DOHH2 (cell line): ENCODE results near the gene DMXL2.

ENCODE experiments used
- H3F3A ChIP-seq: fragments of 200-600 bp; sonication (generic), shearing (Covaris generic); 2 replicates; pipeline ENCODE4 v1.6.0; 2016; ENCODE audit warnings: antibody characterized with exemption, mild to moderate bottlenecking; ENCODE audit not compliant: control insufficient read depth, insufficient read depth
- H3K27ac ChIP-seq: fragments of 200-600 bp; sonication (generic); 2 replicates; pipeline ENCODE4 v1.5.1; 2014; ENCODE audit warnings: low read depth, mild to moderate bottlenecking, low read length, moderate library complexity
- H3K27me3 ChIP-seq: fragments of 200-600 bp; sonication (generic); 2 replicates; pipeline ENCODE4 v1.6.1; 2014; ENCODE audit warnings: mild to moderate bottlenecking, low read length, mixed read lengths; ENCODE audit not compliant: control insufficient read depth
- H3K36me3 ChIP-seq: fragments of 200-600 bp; sonication (generic); 2 replicates; pipeline ENCODE4 v1.6.1; 2014; ENCODE audit warnings: mild to moderate bottlenecking, low read length, moderate library complexity, mixed read lengths; ENCODE audit not compliant: control insufficient read depth
- H3K4me1 ChIP-seq: fragments of 200-600 bp; sonication (generic); 2 replicates; pipeline ENCODE4 v1.6.1; 2014; ENCODE audit warnings: mild to moderate bottlenecking, low read length, mixed read lengths; ENCODE audit not compliant: control insufficient read depth
- H3K4me2 ChIP-seq: fragments of 200-600 bp; sonication (generic); 2 replicates; pipeline ENCODE4 v1.6.0; 2014; ENCODE audit warnings: mild to moderate bottlenecking, low read length, moderate library complexity
- H3K4me3 ChIP-seq: fragments of 200-600 bp; sonication (generic); 2 replicates; pipeline ENCODE4 v1.5.1; 2014; ENCODE audit warnings: mild to moderate bottlenecking, low read length, mixed read lengths
- H3K79me2 ChIP-seq: fragments of 200-600 bp; sonication (generic); 2 replicates; pipeline ENCODE4 v1.6.1; 2014; ENCODE audit warnings: mild to moderate bottlenecking, low read length, mixed read lengths; ENCODE audit not compliant: control insufficient read depth
- H3K9me2 ChIP-seq: fragments of 200-600 bp; sonication (generic); replicated peaks from 2 replicates; pipeline ENCODE4 v1.6.1; 2014; ENCODE audit warnings: mild to moderate bottlenecking, low read length, mixed read lengths; ENCODE audit not compliant: control insufficient read depth
- H3K9me3 ChIP-seq: fragments of 200-600 bp; sonication (generic); 2 replicates; pipeline ENCODE4 v1.6.1; 2014; ENCODE audit warnings: antibody characterized with exemption, low read length, mixed read lengths; ENCODE audit not compliant: control insufficient read depth, insufficient read depth
- H4K20me1 ChIP-seq: fragments of 200-600 bp; sonication (generic); 2 replicates; pipeline ENCODE4 v1.6.0; 2014; ENCODE audit warnings: low read depth, mild to moderate bottlenecking, antibody characterized with exemption, low read length, moderate library complexity; ENCODE audit not compliant: control insufficient read depth, insufficient read depth
- EZH2phosphoT487 ChIP-seq: fragments of 200-600 bp; sonication (generic); IDR thresholded peaks from 2 replicates; pipeline ENCODE4 v1.6.1; 2017; ENCODE audit warnings: borderline replicate concordance, mild to moderate bottlenecking, antibody characterized with exemption, low read length, moderate library complexity, mixed read lengths
- TF ChIP-seq, protein P1 (sequence below): fragments of 200-600 bp; sonication (generic); IDR thresholded peaks from one replicate; pipeline ENCODE4 v1.5.1; 2014; ENCODE audit warnings: antibody characterized with exemption, mild to moderate bottlenecking, low read depth, low read length; ENCODE audit not compliant: poor library complexity, severe bottlenecking

The DMXL2 gene

DNA sequence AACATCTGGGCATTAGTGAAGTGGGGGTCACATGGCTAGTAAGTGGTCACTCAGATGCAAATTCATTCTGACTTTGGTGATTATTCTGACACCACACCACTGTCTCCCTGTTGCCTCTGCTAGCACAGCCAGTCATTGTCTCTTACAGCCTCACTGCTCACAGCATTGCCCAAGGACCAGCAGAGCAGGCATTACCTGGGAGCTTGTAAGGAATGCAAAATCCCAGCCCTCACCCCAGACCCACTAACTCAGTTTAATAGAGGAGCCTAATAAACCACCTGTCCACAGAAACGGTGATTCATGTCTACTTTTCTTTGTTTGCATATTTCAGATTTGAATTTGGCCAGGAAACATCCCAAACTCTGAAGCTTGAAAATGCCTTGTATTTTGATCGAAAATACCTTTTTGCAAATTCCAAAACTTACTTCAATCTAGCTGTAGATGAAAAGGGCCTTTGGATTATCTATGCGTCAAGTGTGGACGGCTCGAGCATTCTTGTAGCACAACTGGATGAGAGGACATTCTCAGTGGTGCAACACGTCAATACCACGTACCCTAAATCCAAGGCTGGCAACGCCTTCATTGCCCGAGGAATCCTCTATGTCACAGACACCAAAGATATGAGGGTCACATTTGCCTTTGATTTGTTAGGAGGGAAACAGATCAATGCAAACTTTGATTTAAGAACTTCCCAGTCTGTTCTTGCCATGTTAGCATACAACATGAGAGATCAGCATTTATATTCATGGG is 218.4 kb downstream of the DMXL2 start:
- Histone ChIP-seq H3K4me3 (no peak overlapping the region), H4K20me1 (no peaks in the 10 kb centered on the region), H3K79me2 (no peaks in the 10 kb centered on the region), H3K27me3 (peaks cover 25% of the 10 kb centered on the region), H3K36me3 (no peaks in the 10 kb centered on the region), H3K4me2 (no peak overlapping the region), H3F3A (no peaks in the 10 kb centered on the region), H3K9me2 (no peaks in the 10 kb centered on the region), H3K9me3 (no peaks in the 10 kb centered on the region), H3K4me1 (no peaks in the 10 kb centered on the region), H3K27ac (no peak overlapping the region)
- TF ChIP-seq EZH2phosphoT487 = no peak
- TF ChIP-seq, protein P1, sequence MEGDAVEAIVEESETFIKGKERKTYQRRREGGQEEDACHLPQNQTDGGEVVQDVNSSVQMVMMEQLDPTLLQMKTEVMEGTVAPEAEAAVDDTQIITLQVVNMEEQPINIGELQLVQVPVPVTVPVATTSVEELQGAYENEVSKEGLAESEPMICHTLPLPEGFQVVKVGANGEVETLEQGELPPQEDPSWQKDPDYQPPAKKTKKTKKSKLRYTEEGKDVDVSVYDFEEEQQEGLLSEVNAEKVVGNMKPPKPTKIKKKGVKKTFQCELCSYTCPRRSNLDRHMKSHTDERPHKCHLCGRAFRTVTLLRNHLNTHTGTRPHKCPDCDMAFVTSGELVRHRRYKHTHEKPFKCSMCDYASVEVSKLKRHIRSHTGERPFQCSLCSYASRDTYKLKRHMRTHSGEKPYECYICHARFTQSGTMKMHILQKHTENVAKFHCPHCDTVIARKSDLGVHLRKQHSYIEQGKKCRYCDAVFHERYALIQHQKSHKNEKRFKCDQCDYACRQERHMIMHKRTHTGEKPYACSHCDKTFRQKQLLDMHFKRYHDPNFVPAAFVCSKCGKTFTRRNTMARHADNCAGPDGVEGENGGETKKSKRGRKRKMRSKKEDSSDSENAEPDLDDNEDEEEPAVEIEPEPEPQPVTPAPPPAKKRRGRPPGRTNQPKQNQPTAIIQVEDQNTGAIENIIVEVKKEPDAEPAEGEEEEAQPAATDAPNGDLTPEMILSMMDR = no peak

DNA sequence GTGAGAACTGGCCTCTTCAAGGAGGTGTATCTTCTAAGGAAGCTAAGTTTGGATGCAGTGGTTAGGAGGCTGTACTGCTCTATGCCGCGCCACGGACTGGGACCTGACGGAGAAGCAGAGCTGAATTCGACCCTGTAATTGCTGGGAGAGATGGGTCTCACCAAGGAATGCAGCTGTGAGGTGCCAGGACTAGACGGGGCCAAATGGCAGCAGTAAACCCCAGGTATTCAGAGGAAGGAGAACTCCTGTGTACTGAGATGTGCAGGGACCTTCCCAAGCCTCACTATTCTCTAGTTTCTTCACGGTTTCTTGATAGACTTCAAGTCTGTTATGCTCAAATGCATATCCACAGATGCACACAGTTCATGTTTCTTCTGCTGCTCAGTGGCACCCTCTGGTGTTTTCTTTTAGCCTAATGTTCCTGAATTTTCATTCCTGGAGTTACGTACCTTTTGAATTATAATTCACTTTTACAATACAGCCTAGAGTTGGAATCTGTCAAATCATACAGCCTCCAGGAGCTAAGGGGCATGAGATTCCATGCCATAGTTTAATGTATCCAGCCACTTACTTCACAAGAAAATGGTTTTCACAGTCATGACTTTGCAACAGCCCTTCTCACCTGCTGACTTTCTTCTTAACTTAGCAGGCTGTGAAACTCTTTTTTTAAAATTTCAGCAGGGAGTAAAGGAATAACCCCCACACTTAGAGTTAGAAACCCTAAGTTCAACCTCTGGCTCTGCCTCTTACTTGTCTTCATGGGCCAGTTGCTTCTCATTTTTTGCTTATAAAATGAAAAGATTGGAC is 219.3 kb downstream of the DMXL2 start:
- Histone ChIP-seq H3F3A (no peaks in the 10 kb centered on the region), H3K36me3 (no peaks in the 10 kb centered on the region), H3K27me3 (peaks cover 29% of the 10 kb centered on the region), H3K27ac (no peak overlapping the region), H3K9me3 (no peaks in the 10 kb centered on the region), H3K79me2 (no peaks in the 10 kb centered on the region), H3K4me3 (no peak overlapping the region), H3K4me2 (no peak overlapping the region), H4K20me1 (no peaks in the 10 kb centered on the region), H3K4me1 (no peaks in the 10 kb centered on the region), H3K9me2 (no peaks in the 10 kb centered on the region)
- no peak for TF ChIP-seq EZH2phosphoT487
- TF ChIP-seq, protein P1 = peak; percentile 62

DNA sequence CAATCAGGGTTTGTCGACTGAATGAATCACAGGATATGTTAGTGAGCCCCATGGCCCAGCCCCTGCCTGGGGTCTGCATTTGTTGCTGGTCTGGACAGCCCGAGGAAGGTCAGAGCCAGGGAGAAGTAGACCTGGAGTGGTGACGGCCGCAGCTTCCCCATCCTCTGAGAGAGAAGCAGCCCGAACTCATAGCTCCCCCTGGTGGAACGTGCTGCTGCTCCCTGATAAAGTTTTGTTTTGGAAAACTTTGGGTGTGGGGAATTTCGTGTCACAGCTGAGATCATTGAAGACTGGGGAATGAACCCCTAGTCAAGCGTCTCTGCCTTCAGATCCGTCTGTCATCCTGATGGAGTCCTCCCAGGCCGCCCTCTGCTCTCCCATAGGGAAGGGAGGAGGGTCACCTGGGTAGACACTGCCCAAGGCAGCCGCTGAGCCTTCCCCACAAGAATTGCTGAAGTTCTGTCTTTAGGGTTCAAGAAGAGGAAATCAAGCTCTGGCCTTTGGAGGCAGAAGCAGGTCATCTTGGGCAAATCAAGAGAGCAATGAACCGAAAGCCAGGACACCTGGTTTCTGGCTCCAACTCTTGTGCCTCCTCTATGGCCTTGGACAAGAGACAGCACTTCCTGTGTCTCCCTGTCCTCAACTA is 220.6 kb downstream of the DMXL2 start:
- Histone ChIP-seq H3F3A (no peaks in the 10 kb centered on the region), H3K79me2 (no peaks in the 10 kb centered on the region), H3K4me1 (no peaks in the 10 kb centered on the region), H3K9me2 (no peaks in the 10 kb centered on the region), H3K27ac (no peak overlapping the region), H3K9me3 (no peaks in the 10 kb centered on the region), H3K27me3 (peaks cover 33% of the 10 kb centered on the region), H3K4me2 (no peak overlapping the region), H4K20me1 (no peaks in the 10 kb centered on the region), H3K36me3 (no peaks in the 10 kb centered on the region), H3K4me3 (no peak overlapping the region)
- TF ChIP-seq, protein P1 = peak; percentile 73
- TF ChIP-seq EZH2phosphoT487 = no peak
